HFF-Myc (cell line): ENCODE data around the gene WHAMM.

Experiments
- DNase-seq: peaks from one replicate; pipeline ENCODE4 v3.0.0-alpha.2; 2011; ENCODE audit warnings: low read depth; ENCODE audit errors: extremely low read depth
- H3K4me3 ChIP-seq: replicated peaks from 2 replicates; pipeline ENCODE4 v1.5.1; 2011; ENCODE audit warnings: low read depth, mild to moderate bottlenecking, control low read depth, low read length
- CTCF ChIP-seq: IDR thresholded peaks from 2 replicates; pipeline ENCODE4 v1.5.1; 2012; ENCODE audit warnings: mild to moderate bottlenecking, low read depth, low read length, control low read depth; ENCODE audit errors: missing control alignments

Gene WHAMM

GRCh38 chr15:82771789-82772607 is 37.4 kb upstream of the WHAMM start:
- no peak for DNase-seq
- H3K4me3 ChIP-seq, result no peak overlapping the region
- no peak for TF ChIP-seq CTCF

DNA sequence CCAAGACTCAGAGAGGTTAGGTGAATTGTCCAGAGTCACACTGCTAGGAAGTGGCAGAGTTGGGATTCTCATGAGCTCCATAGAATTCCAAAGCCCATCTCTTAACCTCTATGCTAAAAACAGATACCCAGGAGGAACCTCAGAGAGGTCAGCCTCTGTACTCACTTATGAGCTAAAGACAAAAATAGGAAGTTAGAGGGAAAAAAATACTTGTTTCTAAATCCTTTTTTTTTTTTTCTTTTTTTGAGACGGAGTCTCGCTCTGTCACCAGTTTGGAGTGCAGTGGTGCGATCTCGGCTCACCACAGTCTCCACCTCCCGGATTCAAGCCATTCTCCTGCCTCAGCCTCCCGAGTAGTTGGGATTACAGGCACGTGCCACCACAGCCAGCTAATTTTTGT is 34.9 kb upstream of the WHAMM start:
- no peak for TF ChIP-seq CTCF
- no peak for DNase-seq
- H3K4me3 ChIP-seq, result no peak overlapping the region

- no peak for TF ChIP-seq CTCF
- DNase-seq, result no peak
- H3K4me3 ChIP-seq, result no peak overlapping the region
These were observed 30.7 kb upstream of the WHAMM start for GRCh38 chr15:82778755-82779154.

GRCh38 chr15:82781349-82781748 is 28.1 kb upstream of the WHAMM start:
- TF ChIP-seq CTCF, result no peak
- no peak overlapping the region for H3K4me3 ChIP-seq
- DNase-seq, result no peak

- no peak for TF ChIP-seq CTCF
- DNase-seq, result no peak
- H3K4me3 ChIP-seq, result no peak overlapping the region
These were observed 20.9 kb upstream of the WHAMM start for GRCh38 chr15:82788496-82788895.

GRCh38 chr15:82789491-82789890 is 19.9 kb upstream of the WHAMM start:
- TF ChIP-seq CTCF, result no peak
- no peak for DNase-seq
- no peak overlapping the region for H3K4me3 ChIP-seq

DNA sequence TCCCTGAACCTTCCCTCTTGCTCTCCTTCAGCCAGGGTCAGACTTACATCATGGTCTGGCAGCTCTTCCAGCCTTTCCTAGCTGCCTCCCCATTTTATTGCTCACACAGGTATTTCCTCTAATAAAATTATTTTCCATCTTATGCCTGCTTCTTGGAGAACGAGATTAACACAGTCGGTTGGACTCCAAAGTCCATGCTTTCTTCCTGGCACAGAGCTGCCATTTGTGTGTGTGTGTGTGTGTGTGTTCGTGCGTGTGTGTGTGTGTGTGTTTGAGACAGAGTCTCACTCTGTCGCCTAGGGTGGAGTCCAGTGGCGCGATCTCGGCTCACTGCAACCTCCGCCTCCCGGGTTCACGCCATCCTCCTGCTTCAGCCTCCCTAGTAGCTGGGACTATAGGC is 19.1 kb upstream of the WHAMM start:
- DNase-seq, result no peak
- TF ChIP-seq CTCF, result no peak
- H3K4me3 ChIP-seq, result no peak overlapping the region
